ENCODE data around the gene ERN2.

The ERN2 gene

GRCh38 chr16:23687034-23687808 lies 25.8 kb downstream of the ERN2 start:
- no peak for DNase-seq (ENCODE audit: low spot score)

- no peak for DNase-seq (ENCODE audit: low spot score)
Measured at GRCh38 chr16:23683487-23683886, 29.5 kb downstream of the ERN2 start.

GRCh38 chr16:23682181-23682580 lies 30.8 kb downstream of the ERN2 start:
- no peak for DNase-seq (ENCODE audit: low spot score)

- no peak for DNase-seq (ENCODE audit: low spot score)
Measured at GRCh38 chr16:23679986-23680336, 33.1 kb downstream of the ERN2 start.

GRCh38 chr16:23679274-23679985 lies 33.6 kb downstream of the ERN2 start:
- DNase-seq (ENCODE audit: low spot score), result no peak

GRCh38 chr16:23678430-23679273 lies 34.4 kb downstream of the ERN2 start, which contains the start of gene PLK1:
PLK1 (plus strand) TSS chr16:23678889; CDS start chr16:23678933, 44 bp downstream.
- peak; percentile 73 for DNase-seq (ENCODE audit: low spot score)

- DNase-seq (ENCODE audit: low spot score), result no peak
Measured at GRCh38 chr16:23676924-23677480, 36.0 kb downstream of the ERN2 start.

GRCh38 chr16:23673971-23674614 lies 38.9 kb downstream of the ERN2 start:
- no peak for DNase-seq (ENCODE audit: low spot score)

GRCh38 chr16:23670137-23670776 lies 42.8 kb downstream of the ERN2 start:
- no peak for DNase-seq (ENCODE audit: low spot score)

GRCh38 chr16:23668873-23669272 lies 44.1 kb downstream of the ERN2 start:
- DNase-seq (ENCODE audit: low spot score), result no peak

GRCh38 chr16:23668225-23668624 lies 44.8 kb downstream of the ERN2 start:
- no peak for DNase-seq (ENCODE audit: low spot score)

GRCh38 chr16:23667355-23667659 lies 45.7 kb downstream of the ERN2 start:
- DNase-seq (ENCODE audit: low spot score), result no peak

- no peak for DNase-seq (ENCODE audit: low spot score)
Measured at GRCh38 chr16:23666571-23667354, 46.3 kb downstream of the ERN2 start.

GRCh38 chr16:23663918-23664317 lies 49.1 kb downstream of the ERN2 start:
- no peak for DNase-seq (ENCODE audit: low spot score)

GRCh38 chr16:23651943-23652468 lies 61.0 kb downstream of the ERN2 start:
- DNase-seq (ENCODE audit: low spot score), result no peak

GRCh38 chr16:23650674-23651416 lies 62.2 kb downstream of the ERN2 start:
- DNase-seq (ENCODE audit: low spot score), result no peak

- DNase-seq (ENCODE audit: low spot score), result no peak
Measured at GRCh38 chr16:23642246-23642774, 70.7 kb downstream of the ERN2 start.

- DNase-seq (ENCODE audit: low spot score), result peak; percentile 87
Measured at GRCh38 chr16:23640931-23641765, 71.9 kb downstream of the ERN2 start, which contains the start of the genes DCTN5 and PALB2. DCTN5 (plus strand) TSS chr16:23641466; CDS start chr16:23641543, 77 bp downstream. PALB2 (minus strand) TSS chr16:23641310; CDS start chr16:23641157, 153 bp downstream.
